NCI-H2171 treated with DMSO at 0.1 percent for 48 hours (cell line): ENCODE measurements around the gene POTEJ.
"Not testable (repeated sequence)": the region's sequence is repeated elsewhere in the genome, so short reads cannot be mapped to it uniquely, and the experiment has no call there.

ENCODE experiments used
- DNase-seq: peaks from one replicate; lab custom pipeline; 2025; lab: John Stamatoyannopoulos, UW

Gene POTEJ

GRCh38 chr2:130601648-130602302 lies 9.5 kb upstream of the POTEJ start:
- not testable (repeated sequence) for DNase-seq

GRCh38 chr2:130608276-130609001 lies 2.8 kb upstream of the POTEJ start:
- not testable (repeated sequence) for DNase-seq

- DNase-seq = not testable (repeated sequence)
Measured at GRCh38 chr2:130609002-130609920, 2.0 kb upstream of the POTEJ start.

- DNase-seq = not testable (repeated sequence)
Measured at GRCh38 chr2:130610486-130610885, 754 bp upstream of the POTEJ start.

- DNase-seq = not testable (repeated sequence)
Measured at GRCh38 chr2:130628784-130629475, 17.7 kb downstream of the POTEJ start.

- not testable (repeated sequence) for DNase-seq
Measured at GRCh38 chr2:130638973-130639372, 27.7 kb downstream of the POTEJ start.

DNA sequence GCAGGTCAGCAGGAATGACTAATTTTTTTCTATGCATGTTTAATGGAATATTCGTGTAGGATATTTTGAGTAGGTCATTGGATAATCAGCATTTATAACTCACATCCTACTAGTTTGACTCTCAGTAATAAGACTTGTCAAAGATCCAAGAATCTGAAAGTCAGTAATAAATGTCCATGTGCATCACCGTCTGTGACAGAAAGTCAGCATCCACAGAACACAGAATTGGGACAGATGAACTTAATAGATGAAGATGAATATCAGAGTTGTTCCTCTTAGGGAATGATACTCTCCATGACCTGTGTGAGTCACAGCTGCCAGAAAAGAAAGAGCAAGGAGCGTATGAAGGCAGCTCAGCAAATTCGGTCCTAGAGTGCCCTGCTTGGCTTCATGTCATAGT lies 30.4 kb downstream of the POTEJ start:
- not testable (repeated sequence) for DNase-seq

GRCh38 chr2:130649285-130649684 lies 38.0 kb downstream of the POTEJ start:
- DNase-seq = not testable (repeated sequence)

- not testable (repeated sequence) for DNase-seq
Measured at GRCh38 chr2:130664506-130664905, 53.3 kb downstream of the POTEJ start.

- DNase-seq = not testable (repeated sequence)
Measured at GRCh38 chr2:130665596-130665995, 54.4 kb downstream of the POTEJ start.

GRCh38 chr2:130667516-130667915 lies 56.3 kb downstream of the POTEJ start:
- not testable (repeated sequence) for DNase-seq

DNA sequence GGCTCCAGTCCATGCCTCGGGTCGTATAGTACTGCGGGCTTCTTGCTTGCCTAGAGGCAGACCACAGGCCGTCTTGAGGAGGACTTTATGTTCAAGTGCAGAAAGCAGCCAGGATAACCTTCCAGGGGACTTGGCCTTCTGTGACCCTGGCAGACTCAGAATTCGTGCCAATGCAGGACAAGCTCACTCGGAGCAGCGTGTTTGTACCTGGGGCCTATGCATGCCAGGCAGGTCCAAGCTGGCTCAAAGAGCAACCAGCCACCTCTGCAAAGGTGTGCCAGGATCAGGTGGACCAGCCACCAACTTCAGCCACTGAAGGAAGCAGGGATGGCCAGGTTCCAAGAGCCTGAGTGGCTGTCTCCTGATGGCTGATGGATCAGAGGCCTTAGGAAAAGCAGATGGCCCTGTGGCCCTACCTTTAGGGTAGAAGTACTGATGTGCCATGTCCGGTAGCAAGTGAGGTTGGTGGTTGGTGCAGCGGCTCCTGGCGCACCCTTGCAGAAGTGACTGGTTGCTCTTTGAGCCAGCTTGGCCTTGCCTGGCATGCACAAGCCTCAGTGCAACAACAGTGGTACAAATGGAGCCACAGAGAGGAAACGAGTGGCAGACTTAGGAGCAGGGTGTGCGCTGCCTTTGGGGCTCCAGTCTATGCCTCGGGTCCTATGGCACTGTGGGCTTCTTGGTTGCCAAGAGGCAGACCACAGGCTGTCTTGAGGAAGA lies 58.9 kb downstream of the POTEJ start:
- DNase-seq = not testable (repeated sequence)

- DNase-seq = not testable (repeated sequence)
Measured at GRCh38 chr2:130692041-130692770, 81.0 kb downstream of the POTEJ start.

DNA sequence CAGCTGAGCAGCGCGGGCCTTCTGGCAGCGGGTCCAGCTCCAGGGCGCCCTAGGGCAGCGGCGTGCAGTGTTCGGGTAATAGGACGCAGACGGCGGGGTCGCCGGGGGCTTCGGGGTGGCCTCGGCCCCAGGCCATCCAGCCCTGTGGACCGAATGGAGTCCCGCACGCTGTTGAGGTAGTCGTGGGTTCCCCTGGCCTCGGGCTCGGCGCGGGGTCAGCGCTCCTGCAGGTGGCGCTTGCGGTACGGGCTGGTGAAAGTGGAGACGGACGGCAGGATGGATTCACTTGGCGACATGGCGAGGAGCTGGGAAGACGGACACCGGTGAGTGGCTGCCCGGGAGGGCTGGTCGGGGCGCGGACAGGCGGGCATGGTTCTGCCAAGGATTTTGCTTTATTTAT lies 82.2 kb downstream of the POTEJ start:
- not testable (repeated sequence) for DNase-seq

GRCh38 chr2:130703250-130703649 lies 92.0 kb downstream of the POTEJ start:
- DNase-seq = not testable (repeated sequence)
